Keratinocyte (primary cell): Measurements from ENCODE around the gene TCFL5. TPM values are rescaled to one million over a fixed set of nuclear protein-coding genes. Genes with fewer than 3 reads are reported as not detected.

Source experiments
- DNase-seq: peaks from one replicate; pipeline ENCODE4 v3.0.0-alpha.2; 2011; ENCODE audit warnings: low read depth, missing footprints, low spot score
- FAIRE-seq: peaks from 2 replicates; lab custom pipeline; 2011; peaks lifted over from hg19 to GRCh38; lab: Jason Lieb, UNC
- H2AFZ ChIP-seq: 2 replicates; pipeline ENCODE4 v1.6.0; 2012; ENCODE audit warnings: low read length, control low read depth, inconsistent platforms; ENCODE audit not compliant: control insufficient read depth
- H3K27ac ChIP-seq: 2 replicates; pipeline ENCODE4 v1.5.1; 2011; ENCODE audit warnings: low read length; ENCODE audit not compliant: control insufficient read depth, insufficient read depth
- H3K27me3 ChIP-seq: 3 replicates; pipeline ENCODE4 v1.6.0; 2011; ENCODE audit warnings: low read length; ENCODE audit not compliant: control insufficient read depth, insufficient read depth; ENCODE audit errors: extremely low read depth
- H3K36me3 ChIP-seq, 2 experiments: 2 replicates in 1 of 2; 3 replicates in 1 of 2; pipeline ENCODE4 v1.5.1; 2011; ENCODE audit warnings: low read length in 2 of 2, mild to moderate bottlenecking in 1 of 2; ENCODE audit not compliant: control insufficient read depth in 2 of 2, insufficient read depth in 2 of 2; ENCODE audit errors: extremely low read depth in 1 of 2
- H3K4me1 ChIP-seq: 3 replicates; pipeline ENCODE4 v1.5.1; 2011; ENCODE audit warnings: low read length; ENCODE audit not compliant: control insufficient read depth, insufficient read depth; ENCODE audit errors: extremely low read depth
- H3K4me2 ChIP-seq: 3 replicates; pipeline ENCODE4 v1.6.0; 2011; ENCODE audit warnings: low read depth, low read length; ENCODE audit not compliant: control insufficient read depth, insufficient read depth; ENCODE audit errors: extremely low read depth
- H3K4me3 ChIP-seq, 3 experiments: fragments of 200-600 bp in 1 of 3; sonication (generic) in 1 of 3; 2 replicates in 2 of 3; 3 replicates in 1 of 3; pipeline ENCODE4 v1.5.1; 2011 to 2016; ENCODE audit warnings: low read length in 3 of 3, mild to moderate bottlenecking in 3 of 3, control low read depth in 2 of 3, inconsistent platforms in 1 of 3, low read depth in 1 of 3, mixed read lengths in 1 of 3, mixed run types in 1 of 3, moderate library complexity in 1 of 3; ENCODE audit not compliant: control insufficient read depth in 2 of 3, insufficient read depth in 2 of 3; ENCODE audit errors: extremely low read depth in 1 of 3
- H3K79me2 ChIP-seq: 2 replicates; pipeline ENCODE4 v1.6.0; 2012; ENCODE audit warnings: low read length; ENCODE audit not compliant: control insufficient read depth, insufficient read depth
- H3K9ac ChIP-seq: 3 replicates; pipeline ENCODE4 v1.6.0; 2011; ENCODE audit warnings: low read length; ENCODE audit not compliant: control insufficient read depth, insufficient read depth; ENCODE audit errors: extremely low read depth
- H3K9me1 ChIP-seq: 3 replicates; pipeline ENCODE4 v1.6.0; 2011; ENCODE audit warnings: low read length; ENCODE audit not compliant: control insufficient read depth, insufficient read depth; ENCODE audit errors: extremely low read depth
- H3K9me3 ChIP-seq: 2 replicates; pipeline ENCODE4 v1.5.1; 2012; ENCODE audit warnings: low read depth, low read length; ENCODE audit not compliant: control insufficient read depth
- H4K20me1 ChIP-seq: 3 replicates; pipeline ENCODE4 v1.6.0; 2011; ENCODE audit warnings: low read length; ENCODE audit not compliant: control insufficient read depth, insufficient read depth; ENCODE audit errors: extremely low read depth
- EZH2 ChIP-seq: IDR thresholded peaks from one replicate; pipeline ENCODE4 v1.6.1; 2012; ENCODE audit warnings: inconsistent platforms, mild to moderate bottlenecking, low read length, moderate library complexity
- dilution Hi-C: fragments of 300-500 bp; cut with MboI; formaldehyde crosslinking; loops from one replicate; pipeline ENCODE4 v1.7.0; 2020; ENCODE audit warnings: low sequenced_read_pairs; ENCODE audit not compliant: extremely low pct_ligation_motif_present
- polyA plus RNA-seq, 5 experiments: library from polyadenylated mRNA; depleted of rRNA in 3 of 5; stranded (reverse) in 3 of 5; stranded (forward) in 1 of 5; unstranded in 1 of 5; fragments of >200 nt; gene quantifications; 1 replicate in 1 of 5; 2 replicates in 3 of 5; 3 replicates in 1 of 5; pipeline versions ENCODE4 v1.2.1 to v1.2.3, GENCODE V29; 2011 to 2012; ENCODE audit warnings: missing spikeins in 2 of 5, low read depth in 1 of 5, low replicate concordance in 1 of 5
- TF ChIP-seq, protein P1 (sequence below), 3 experiments: IDR thresholded peaks in 1 of 3; conservative IDR thresholded peaks in 1 of 3; optimal IDR thresholded peaks in 1 of 3; 2 replicates in 2 of 3; 3 replicates in 1 of 3; pipeline versions ENCODE3 to v1.5.1; 2011; ENCODE audit warnings: low read length in 3 of 3, mild to moderate bottlenecking in 3 of 3, moderate library complexity in 2 of 3, control low read depth in 1 of 3, inconsistent platforms in 1 of 3; ENCODE audit not compliant: insufficient read depth in 2 of 3; ENCODE audit errors: extremely low read depth in 1 of 3

TCFL5 gene
- polyA plus RNA-seq, 1 donor (not counting 4 experiments of a cell fraction or from before 2014, with no cell fraction given): 14.6 TPM

DNA sequence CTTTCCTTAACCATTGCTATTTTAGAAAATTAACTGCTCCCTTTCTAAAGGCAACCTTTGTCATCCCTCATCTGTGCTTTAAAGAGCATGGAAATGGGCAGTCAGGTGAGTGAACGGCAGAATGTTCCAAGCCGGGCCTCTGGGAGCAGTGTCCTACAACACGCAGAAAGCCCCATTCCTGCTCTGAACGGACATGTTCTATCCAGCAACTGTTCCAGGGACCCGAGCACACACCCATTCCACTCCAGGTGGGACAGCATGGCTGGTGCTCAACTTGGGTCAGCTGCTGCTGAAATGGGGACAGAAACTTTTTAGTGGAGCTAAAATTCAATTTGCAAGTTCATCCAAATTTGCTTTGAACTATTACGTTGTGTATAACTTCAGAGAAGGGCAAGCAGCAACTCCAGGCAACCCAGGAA, 38.0 kb upstream of the TCFL5 start:
- peaks cover 7% of the 10 kb centered on the region for H4K20me1 ChIP-seq

DNA sequence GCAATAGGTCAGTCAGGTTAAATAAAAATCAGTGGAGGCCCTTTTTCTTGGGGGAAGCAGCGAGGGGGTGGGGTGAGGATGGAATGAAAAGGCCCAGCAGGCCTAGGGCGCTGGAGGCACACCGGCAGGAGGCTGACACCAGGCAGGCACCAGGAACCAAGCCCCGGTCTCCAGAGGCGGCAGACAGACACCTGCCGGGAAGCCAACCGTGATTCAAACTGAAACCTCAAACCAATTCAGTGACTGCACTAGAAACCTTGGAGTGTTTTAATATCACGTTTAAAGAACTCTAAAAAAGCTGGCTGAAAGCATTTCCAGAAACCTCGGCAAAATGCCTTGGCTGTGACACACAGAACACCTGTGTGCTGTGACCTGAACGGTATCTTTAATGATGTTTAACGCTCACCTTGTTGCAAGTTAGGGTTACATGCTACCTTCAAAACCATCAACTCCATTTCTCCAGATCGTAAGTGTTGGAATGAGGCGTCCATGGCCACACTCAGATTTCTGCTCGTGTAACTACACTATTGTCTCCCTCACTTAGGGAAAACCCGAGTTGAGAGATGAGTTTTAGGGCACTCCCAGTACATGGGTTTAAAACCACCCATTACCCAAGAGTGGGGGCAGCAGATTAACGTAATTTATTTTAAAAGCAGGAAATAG, 37.5 kb upstream of the TCFL5 start:
- no peak overlapping the region for H3K9ac ChIP-seq
- no peak overlapping the region for H2AFZ ChIP-seq
- H3K27ac ChIP-seq: no peak overlapping the region
- no peak for FAIRE-seq
- H3K9me3 ChIP-seq: no peaks in the 10 kb centered on the region
- H4K20me1 ChIP-seq: peaks cover 7% of the 10 kb centered on the region
- peak overlapping the region; percentile 48 for H3K4me2 ChIP-seq
- H3K4me3 ChIP-seq: no peak overlapping the region
- TF ChIP-seq, protein P1, sequence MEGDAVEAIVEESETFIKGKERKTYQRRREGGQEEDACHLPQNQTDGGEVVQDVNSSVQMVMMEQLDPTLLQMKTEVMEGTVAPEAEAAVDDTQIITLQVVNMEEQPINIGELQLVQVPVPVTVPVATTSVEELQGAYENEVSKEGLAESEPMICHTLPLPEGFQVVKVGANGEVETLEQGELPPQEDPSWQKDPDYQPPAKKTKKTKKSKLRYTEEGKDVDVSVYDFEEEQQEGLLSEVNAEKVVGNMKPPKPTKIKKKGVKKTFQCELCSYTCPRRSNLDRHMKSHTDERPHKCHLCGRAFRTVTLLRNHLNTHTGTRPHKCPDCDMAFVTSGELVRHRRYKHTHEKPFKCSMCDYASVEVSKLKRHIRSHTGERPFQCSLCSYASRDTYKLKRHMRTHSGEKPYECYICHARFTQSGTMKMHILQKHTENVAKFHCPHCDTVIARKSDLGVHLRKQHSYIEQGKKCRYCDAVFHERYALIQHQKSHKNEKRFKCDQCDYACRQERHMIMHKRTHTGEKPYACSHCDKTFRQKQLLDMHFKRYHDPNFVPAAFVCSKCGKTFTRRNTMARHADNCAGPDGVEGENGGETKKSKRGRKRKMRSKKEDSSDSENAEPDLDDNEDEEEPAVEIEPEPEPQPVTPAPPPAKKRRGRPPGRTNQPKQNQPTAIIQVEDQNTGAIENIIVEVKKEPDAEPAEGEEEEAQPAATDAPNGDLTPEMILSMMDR (optimal IDR thresholded peaks at IDR 0.05 in 1 of 3, IDR thresholded peaks at IDR 0.05 in 1 of 3, conservative IDR thresholded peaks at IDR 0.05 in 1 of 3; ENCODE audit: extremely low read depth in 1 of 3, insufficient read depth in 2 of 3, low read length in 3 of 3): no peak
- no peak for TF ChIP-seq EZH2
- no peaks in the 10 kb centered on the region for H3K9me1 ChIP-seq
- H3K79me2 ChIP-seq: no peaks in the 10 kb centered on the region
- no peak for DNase-seq
- dilution Hi-C loops: no loop called here
- no peaks in the 10 kb centered on the region for H3K27me3 ChIP-seq
- peaks cover 43% of the 10 kb centered on the region for H3K4me1 ChIP-seq
- peaks cover 25% of the 10 kb centered on the region in 2 experiments for H3K36me3 ChIP-seq

More for the DNA sequence above, 38.0 kb upstream of the TCFL5 start:
- Histone ChIP-seq H3K4me1 (peaks cover 43% of the 10 kb centered on the region), H3K36me3 (peaks cover 23 to 27% of the 10 kb centered on the region in 2 experiments), H3K9ac (no peak overlapping the region), H2AFZ (no peak overlapping the region), H3K27ac (peak overlapping the region; percentile 15), H3K79me2 (no peaks in the 10 kb centered on the region), H3K27me3 (no peaks in the 10 kb centered on the region), H3K9me3 (no peaks in the 10 kb centered on the region), H3K9me1 (no peaks in the 10 kb centered on the region), H3K4me2 (peak overlapping the region; percentile 48), H3K4me3 (no peak overlapping the region)
- dilution Hi-C loops: no loop called here
- FAIRE-seq (no peak), DNase-seq (no peak)
- TF ChIP-seq, protein P1 (optimal IDR thresholded peaks at IDR 0.05 in 1 of 3, IDR thresholded peaks at IDR 0.05 in 1 of 3, conservative IDR thresholded peaks at IDR 0.05 in 1 of 3; ENCODE audit: extremely low read depth in 1 of 3, insufficient read depth in 2 of 3, low read length in 3 of 3): peak in 2 of 3 experiments; percentile 32 to 47
- no peak for TF ChIP-seq EZH2
